ENCODE data around the gene SCN7A.

SCN7A gene

GRCh38 chr2:166404831-166405568, 89.0 kb downstream of the SCN7A start:
- no peak for DNase-seq (ENCODE audit: low read depth)

- DNase-seq (ENCODE audit: low read depth), result no peak
Measured at GRCh38 chr2:166394245-166394644, 99.8 kb downstream of the SCN7A start.

- DNase-seq (ENCODE audit: low read depth), result no peak
Measured at GRCh38 chr2:166393008-166393407, 101.0 kb downstream of the SCN7A start.

GRCh38 chr2:166388481-166389070, 105.5 kb downstream of the SCN7A start:
- no peak for DNase-seq (ENCODE audit: low read depth)

- DNase-seq (ENCODE audit: low read depth), result no peak
Measured at GRCh38 chr2:166385313-166385712, 108.7 kb downstream of the SCN7A start.

- DNase-seq (ENCODE audit: low read depth), result no peak
Measured at GRCh38 chr2:166384774-166385173, 109.3 kb downstream of the SCN7A start.

- DNase-seq (ENCODE audit: low read depth), result no peak
Measured at GRCh38 chr2:166382448-166382847, 111.6 kb downstream of the SCN7A start.

GRCh38 chr2:166380615-166381014, 113.4 kb downstream of the SCN7A start:
- no peak for DNase-seq (ENCODE audit: low read depth)

GRCh38 chr2:166376873-166377272, 117.2 kb downstream of the SCN7A start:
- no peak for DNase-seq (ENCODE audit: low read depth)

- no peak for DNase-seq (ENCODE audit: low read depth)
Measured at GRCh38 chr2:166376488-166376828, 117.6 kb downstream of the SCN7A start.

GRCh38 chr2:166375736-166376487, 118.1 kb downstream of the SCN7A start, which contains the start of gene SCN9A:
Gene SCN9A (minus strand): TSS chr2:166375944. CDS start chr2:166311756, 64,188 bp downstream.
- peak; percentile 85 for DNase-seq (ENCODE audit: low read depth)

- DNase-seq (ENCODE audit: low read depth), result no peak
Measured at GRCh38 chr2:166375195-166375735, 118.8 kb downstream of the SCN7A start.

- no peak for DNase-seq (ENCODE audit: low read depth)
Measured at GRCh38 chr2:166373951-166374350, 120.1 kb downstream of the SCN7A start.

- no peak for DNase-seq (ENCODE audit: low read depth)
Measured at GRCh38 chr2:166373539-166373938, 120.5 kb downstream of the SCN7A start.

- no peak for DNase-seq (ENCODE audit: low read depth)
Measured at GRCh38 chr2:166373105-166373504, 120.9 kb downstream of the SCN7A start.

GRCh38 chr2:166372046-166372445, 122.0 kb downstream of the SCN7A start:
- DNase-seq (ENCODE audit: low read depth), result no peak

- no peak for DNase-seq (ENCODE audit: low read depth)
Measured at GRCh38 chr2:166365803-166366420, 128.1 kb downstream of the SCN7A start.

GRCh38 chr2:166365239-166365638, 128.8 kb downstream of the SCN7A start:
- no peak for DNase-seq (ENCODE audit: low read depth)

GRCh38 chr2:166364476-166365161, 129.4 kb downstream of the SCN7A start:
- DNase-seq (ENCODE audit: low read depth), result no peak

GRCh38 chr2:166361351-166362153, 132.5 kb downstream of the SCN7A start:
- no peak for DNase-seq (ENCODE audit: low read depth)

- DNase-seq (ENCODE audit: low read depth), result no peak
Measured at GRCh38 chr2:166360906-166361305, 133.1 kb downstream of the SCN7A start.

All from CMK (cell line).